22Rv1 (cell line): ENCODE data around the gene AHNAK.

ENCODE experiments used
- CTCF ChIP-seq: fragments of 450-650 bp; IDR thresholded peaks from 2 replicates; pipeline ENCODE4 v1.5.1; 2017; ENCODE audit warnings: mild to moderate bottlenecking
- ZFX ChIP-seq: fragments of 450-650 bp; IDR thresholded peaks from 2 replicates; pipeline ENCODE4 v1.6.1; 2017; ENCODE audit warnings: antibody characterized with exemption, borderline replicate concordance

- TF ChIP-seq CTCF: no peak
- TF ChIP-seq ZFX: no peak
Observed at GRCh38 chr11:62444236-62444833, 102.3 kb downstream of the AHNAK start.
